ENCODE measurements around the gene TNS1. TPM values are rescaled to one million over a fixed set of nuclear protein-coding genes. Genes with fewer than 3 reads are reported as not detected.

TNS1 gene
- total RNA-seq, 3 donors from 2014 or later (not counting 1 experiment from before 2014, with no cell fraction given), result 1.1 to 3.0 (median 2.1) TPM

DNA sequence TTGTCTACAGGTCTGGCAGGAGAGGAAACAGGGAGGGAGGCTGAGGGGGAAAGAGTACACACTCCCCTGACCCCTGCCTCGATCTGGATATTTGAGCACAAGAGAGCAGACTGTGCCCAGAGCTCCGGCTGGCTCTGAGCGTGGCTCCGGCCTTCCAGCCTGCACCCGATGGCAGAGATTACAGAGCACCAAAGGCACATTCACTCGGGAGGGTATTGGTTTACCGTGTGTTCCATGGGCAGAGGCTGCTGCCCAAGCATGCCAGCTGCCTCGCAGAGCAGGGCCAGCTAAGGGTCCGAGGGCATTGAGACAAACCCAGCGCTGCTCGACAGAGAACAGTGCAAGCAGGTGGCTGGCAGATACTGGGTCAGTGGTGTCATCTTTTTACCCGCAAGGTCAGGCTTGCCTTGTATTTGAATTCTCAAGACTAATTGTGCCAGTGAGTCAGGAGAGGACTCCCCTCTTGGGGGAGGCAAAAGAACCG, 132.2 kb downstream of the TNS1 start:
- no peaks in the 10 kb centered on the region for H3K4me1 Mint-ChIP-seq
- H3K9me3 ChIP-seq (ENCODE audit: control insufficient read depth, insufficient read depth, low read length), result no peaks in the 10 kb centered on the region
- H3K4me3 Mint-ChIP-seq, result no peak overlapping the region
- TF ChIP-seq, protein P1, sequence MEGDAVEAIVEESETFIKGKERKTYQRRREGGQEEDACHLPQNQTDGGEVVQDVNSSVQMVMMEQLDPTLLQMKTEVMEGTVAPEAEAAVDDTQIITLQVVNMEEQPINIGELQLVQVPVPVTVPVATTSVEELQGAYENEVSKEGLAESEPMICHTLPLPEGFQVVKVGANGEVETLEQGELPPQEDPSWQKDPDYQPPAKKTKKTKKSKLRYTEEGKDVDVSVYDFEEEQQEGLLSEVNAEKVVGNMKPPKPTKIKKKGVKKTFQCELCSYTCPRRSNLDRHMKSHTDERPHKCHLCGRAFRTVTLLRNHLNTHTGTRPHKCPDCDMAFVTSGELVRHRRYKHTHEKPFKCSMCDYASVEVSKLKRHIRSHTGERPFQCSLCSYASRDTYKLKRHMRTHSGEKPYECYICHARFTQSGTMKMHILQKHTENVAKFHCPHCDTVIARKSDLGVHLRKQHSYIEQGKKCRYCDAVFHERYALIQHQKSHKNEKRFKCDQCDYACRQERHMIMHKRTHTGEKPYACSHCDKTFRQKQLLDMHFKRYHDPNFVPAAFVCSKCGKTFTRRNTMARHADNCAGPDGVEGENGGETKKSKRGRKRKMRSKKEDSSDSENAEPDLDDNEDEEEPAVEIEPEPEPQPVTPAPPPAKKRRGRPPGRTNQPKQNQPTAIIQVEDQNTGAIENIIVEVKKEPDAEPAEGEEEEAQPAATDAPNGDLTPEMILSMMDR (IDR thresholded peaks at IDR 0.05), result no peak
- H3K36me3 ChIP-seq (ENCODE audit: control insufficient read depth, insufficient read depth, low read length), result no peaks in the 10 kb centered on the region
- no peak overlapping the region for H3K27ac Mint-ChIP-seq
- 91% methylated on average over 13 of the region's 13 CpGs for WGBS (ENCODE audit: insufficient coverage)
- ATAC-seq, result no peak
- DNase-seq, result no peak
- H3K9me3 Mint-ChIP-seq, result no peaks in the 10 kb centered on the region
- H3K4me1 ChIP-seq (ENCODE audit: control insufficient read depth, insufficient read depth, low read length), result no peaks in the 10 kb centered on the region
- no peak overlapping the region for H3K27ac ChIP-seq (ENCODE audit: low read length)
- no peaks in the 10 kb centered on the region for H3K27me3 ChIP-seq (ENCODE audit: control insufficient read depth, insufficient read depth, low read length)
- H3K36me3 Mint-ChIP-seq, result no peaks in the 10 kb centered on the region
- H3K27me3 Mint-ChIP-seq (ENCODE audit: low read depth in 2 of 2), result peaks cover 0 to 8% of the 10 kb centered on the region in 2 donors
- intact Hi-C loops (cut with micrococcal nuclease), result no loop called here
- no peak overlapping the region for H3K4me3 ChIP-seq (ENCODE audit: low read length)

DNA sequence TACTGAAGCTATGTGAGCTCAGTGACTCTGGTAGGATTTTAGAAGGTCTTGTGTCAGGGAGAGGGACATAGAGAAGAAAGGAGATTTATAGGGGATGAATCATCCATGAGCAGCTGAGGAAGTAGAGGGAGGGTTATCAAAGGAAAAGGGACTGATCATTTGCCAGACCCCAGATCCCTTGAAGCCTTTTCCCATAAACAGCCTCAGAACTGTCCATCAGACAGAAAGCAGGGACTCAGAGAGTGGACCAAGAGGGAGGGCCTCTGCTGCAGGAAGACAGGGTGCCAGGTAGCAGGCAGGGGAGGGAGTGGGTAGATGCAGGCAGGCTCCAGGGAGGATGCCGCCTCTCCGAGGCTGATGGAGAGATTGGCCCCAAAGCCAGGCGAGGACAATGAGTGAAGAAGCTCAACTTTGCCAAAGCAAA, 133.9 kb downstream of the TNS1 start:
- H3K36me3 Mint-ChIP-seq, result no peaks in the 10 kb centered on the region
- no peak overlapping the region for H3K27ac Mint-ChIP-seq
- H3K9me3 Mint-ChIP-seq, result no peaks in the 10 kb centered on the region
- Histone ChIP-seq H3K4me1 (ENCODE audit: control insufficient read depth, insufficient read depth, low read length) (no peaks in the 10 kb centered on the region), H3K36me3 (ENCODE audit: control insufficient read depth, insufficient read depth, low read length) (no peaks in the 10 kb centered on the region), H3K9me3 (ENCODE audit: control insufficient read depth, insufficient read depth, low read length) (no peaks in the 10 kb centered on the region), H3K4me3 (ENCODE audit: low read length) (no peak overlapping the region), H3K27ac (ENCODE audit: low read length) (no peak overlapping the region), H3K27me3 (ENCODE audit: control insufficient read depth, insufficient read depth, low read length) (no peaks in the 10 kb centered on the region)
- WGBS (ENCODE audit: insufficient coverage), result 94% methylated on average over 3 of the region's 3 CpGs
- intact Hi-C loops (cut with micrococcal nuclease), result no loop called here
- H3K4me3 Mint-ChIP-seq, result no peak overlapping the region
- no peak for DNase-seq
- TF ChIP-seq, protein P1 (IDR thresholded peaks at IDR 0.05), result no peak
- H3K27me3 Mint-ChIP-seq (ENCODE audit: low read depth in 2 of 2), result peaks cover 0 to 8% of the 10 kb centered on the region in 2 donors
- H3K4me1 Mint-ChIP-seq, result no peaks in the 10 kb centered on the region
- ATAC-seq, result no peak

DNA sequence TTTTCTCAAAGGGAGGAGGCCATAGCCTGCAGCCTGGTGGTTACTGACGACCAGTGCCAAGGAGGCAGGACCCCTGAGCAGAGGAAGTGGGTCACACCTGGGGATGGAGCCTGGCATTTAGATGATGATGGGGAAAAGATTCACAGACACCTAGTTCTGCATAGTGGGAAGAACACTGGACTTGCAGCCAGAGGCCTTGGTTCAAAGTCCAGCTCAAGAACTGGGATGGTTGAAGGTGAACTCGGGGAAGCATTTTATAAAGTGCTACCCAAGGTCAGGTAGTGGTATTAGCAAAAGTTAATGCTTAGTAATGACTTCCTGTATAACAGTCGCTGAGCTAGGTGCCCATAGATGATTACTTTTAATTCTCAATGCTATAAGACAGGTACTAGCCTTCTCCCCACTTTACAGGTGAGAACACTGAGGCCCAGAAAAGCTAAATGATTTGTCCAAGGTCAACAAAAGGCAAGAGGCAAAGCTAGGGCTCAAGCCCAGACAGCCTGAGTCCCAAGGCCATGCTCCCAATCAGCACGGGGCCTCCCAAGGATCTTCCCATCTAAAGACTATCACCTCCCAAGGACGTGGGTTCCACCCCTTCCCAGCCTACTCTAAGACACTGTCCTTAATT, 134.4 kb downstream of the TNS1 start:
- Histone ChIP-seq H3K9me3 (ENCODE audit: control insufficient read depth, insufficient read depth, low read length) (no peaks in the 10 kb centered on the region), H3K36me3 (ENCODE audit: control insufficient read depth, insufficient read depth, low read length) (no peaks in the 10 kb centered on the region), H3K4me1 (ENCODE audit: control insufficient read depth, insufficient read depth, low read length) (no peaks in the 10 kb centered on the region), H3K4me3 (ENCODE audit: low read length) (no peak overlapping the region), H3K27me3 (ENCODE audit: control insufficient read depth, insufficient read depth, low read length) (no peaks in the 10 kb centered on the region), H3K27ac (ENCODE audit: low read length) (no peak overlapping the region)
- DNase-seq, result no peak
- Mint-ChIP-seq H3K27ac (no peak overlapping the region), H3K9me3 (no peaks in the 10 kb centered on the region), H3K4me3 (no peak overlapping the region), H3K36me3 (no peaks in the 10 kb centered on the region), H3K27me3 (ENCODE audit: low read depth in 2 of 2) (peaks cover 0 to 8% of the 10 kb centered on the region in 2 donors), H3K4me1 (no peaks in the 10 kb centered on the region)
- TF ChIP-seq, protein P1 (IDR thresholded peaks at IDR 0.05), result no peak
- no peak for ATAC-seq
- 88% methylated on average over 5 of the region's 5 CpGs for WGBS (ENCODE audit: insufficient coverage)
- intact Hi-C loops (cut with micrococcal nuclease), result no loop called here

DNA sequence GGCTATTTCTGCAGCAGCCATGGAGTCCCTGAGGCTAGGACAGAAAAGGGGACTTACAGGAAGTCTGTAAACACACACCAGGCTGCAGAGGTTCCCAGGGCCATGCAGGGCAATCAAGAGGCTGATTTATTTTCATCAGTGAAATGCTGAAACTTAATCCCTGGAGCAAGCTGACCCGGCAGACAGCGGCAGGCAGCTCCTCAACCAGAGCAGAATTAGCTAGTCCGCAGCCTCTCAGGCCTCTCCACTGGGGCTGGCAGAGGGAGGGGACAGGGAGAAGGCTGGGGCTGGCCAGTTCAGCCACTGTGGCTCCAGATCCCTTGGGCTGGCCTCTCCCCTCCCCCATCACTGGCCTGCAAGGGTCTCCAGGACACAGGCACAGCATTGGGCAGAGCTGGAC, 136.3 kb downstream of the TNS1 start:
- Histone ChIP-seq H3K36me3 (ENCODE audit: control insufficient read depth, insufficient read depth, low read length) (no peaks in the 10 kb centered on the region), H3K4me1 (ENCODE audit: control insufficient read depth, insufficient read depth, low read length) (no peaks in the 10 kb centered on the region), H3K4me3 (ENCODE audit: low read length) (no peak overlapping the region), H3K27ac (ENCODE audit: low read length) (no peak overlapping the region), H3K27me3 (ENCODE audit: control insufficient read depth, insufficient read depth, low read length) (no peaks in the 10 kb centered on the region), H3K9me3 (ENCODE audit: control insufficient read depth, insufficient read depth, low read length) (no peaks in the 10 kb centered on the region)
- no peaks in the 10 kb centered on the region for H3K4me1 Mint-ChIP-seq
- 93% methylated on average over 3 of the region's 3 CpGs for WGBS (ENCODE audit: insufficient coverage)
- ATAC-seq (no peak), DNase-seq (no peak)
- intact Hi-C loops (cut with micrococcal nuclease), result no loop called here
- H3K27ac Mint-ChIP-seq, result no peak overlapping the region
- no peaks in the 10 kb centered on the region for H3K36me3 Mint-ChIP-seq
- no peaks in the 10 kb centered on the region for H3K9me3 Mint-ChIP-seq
- no peak overlapping the region for H3K4me3 Mint-ChIP-seq
- peaks cover 0 to 8% of the 10 kb centered on the region in 2 donors for H3K27me3 Mint-ChIP-seq (ENCODE audit: low read depth in 2 of 2)
- TF ChIP-seq, protein P1 (IDR thresholded peaks at IDR 0.05), result no peak
